ENCODE measurements around the gene BCAR3.

BCAR3 gene

DNA sequence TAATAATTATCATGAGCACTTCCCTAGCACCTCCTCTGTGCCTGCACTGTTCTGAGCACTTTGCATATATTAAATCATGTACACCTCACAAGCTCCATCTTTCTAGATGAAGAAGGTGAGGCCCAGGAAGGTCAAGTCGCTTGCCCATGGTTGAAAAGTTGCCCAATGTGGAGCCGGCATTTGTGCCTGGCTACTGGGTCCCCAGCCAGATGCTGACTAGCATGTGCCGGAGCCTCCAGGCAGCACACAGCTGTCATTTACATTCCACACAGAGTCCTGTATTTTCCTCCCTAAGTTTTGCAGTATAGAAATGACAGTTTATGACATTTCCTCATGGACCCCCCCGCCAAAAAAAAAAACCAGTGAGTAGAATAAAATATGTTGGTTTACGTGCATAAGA is 94.3 kb downstream of the BCAR3 start:
- Histone ChIP-seq H4K91ac (ENCODE audit: low read depth, low read length, poor library complexity) (no peak overlapping the region), H2AFZ (ENCODE audit: low read length) (no peak overlapping the region), H3K18ac (ENCODE audit: low read length) (no peak overlapping the region), H2BK12ac (ENCODE audit: low read length) (no peak overlapping the region), H2BK120ac (ENCODE audit: low read depth, low read length) (no peak overlapping the region), H4K8ac (ENCODE audit: low read depth, low read length) (no peak overlapping the region), H3K23ac (ENCODE audit: low read depth, low read length, poor library complexity) (no peak overlapping the region), H2AK5ac (ENCODE audit: low read depth, low read length) (no peak overlapping the region), H3K4ac (ENCODE audit: low read length) (no peak overlapping the region), H2BK15ac (ENCODE audit: low read length) (no peak overlapping the region), H3K36me3 (replicated peaks in 1 of 2; ENCODE audit: control insufficient read depth in 2 of 2, insufficient read depth in 2 of 2, low read length in 2 of 2) (peaks cover 28 to 96% of the 10 kb centered on the region in 2 donors), H2BK5ac (ENCODE audit: low read length) (no peak overlapping the region), H3K4me2 (ENCODE audit: insufficient read depth, low read length, poor library complexity, severe bottlenecking) (no peak overlapping the region), H3K9ac (ENCODE audit: low read depth, low read length, poor library complexity) (no peak overlapping the region), H3K14ac (ENCODE audit: low read length) (no peak overlapping the region), H3K9me3 (replicated peaks in 1 of 2; ENCODE audit: control insufficient read depth in 2 of 2, insufficient read depth in 1 of 2, low read depth in 1 of 2, low read length in 2 of 2) (no peaks in the 10 kb centered on the region), H3K4me1 (ENCODE audit: control insufficient read depth in 2 of 2, insufficient read depth in 1 of 2, low read depth in 1 of 2, low read length in 2 of 2) (peaks cover 0 to 3% of the 10 kb centered on the region in 2 donors), H3K79me1 (ENCODE audit: low read depth, low read length) (no peaks in the 10 kb centered on the region), H3K27me3 (ENCODE audit: control insufficient read depth in 3 of 3, insufficient read depth in 3 of 3, low read depth in 1 of 3, low read length in 3 of 3) (no peaks in the 10 kb centered on the region), H3K4me3 (ENCODE audit: low read length in 2 of 2) (no peak overlapping the region), H3K27ac (replicated peaks; ENCODE audit: low read length) (no peak overlapping the region)
- WGBS, 2 donors (ENCODE audit: extremely low coverage in 2 of 2, insufficient read length in 2 of 2, insufficient replicate concordance in 1 of 2), result no CpG with 5 or more reads among the region's 5 CpGs
- no peak for DNase-seq (ENCODE audit: low spot score)

- Histone ChIP-seq H4K8ac (ENCODE audit: low read depth, low read length) (no peak overlapping the region), H3K18ac (ENCODE audit: low read length) (no peak overlapping the region), H3K36me3 (replicated peaks in 1 of 2; ENCODE audit: control insufficient read depth in 2 of 2, insufficient read depth in 2 of 2, low read length in 2 of 2) (peaks cover 29 to 99% of the 10 kb centered on the region in 2 donors), H2BK120ac (ENCODE audit: low read depth, low read length) (no peak overlapping the region), H3K27ac (replicated peaks; ENCODE audit: low read length) (no peak overlapping the region), H3K23ac (ENCODE audit: low read depth, low read length, poor library complexity) (peak overlapping the region; percentile 22), H3K4ac (ENCODE audit: low read length) (no peak overlapping the region), H3K4me1 (ENCODE audit: control insufficient read depth in 2 of 2, insufficient read depth in 1 of 2, low read depth in 1 of 2, low read length in 2 of 2) (peaks cover 0 to 2% of the 10 kb centered on the region in 2 donors), H2AK5ac (ENCODE audit: low read depth, low read length) (no peak overlapping the region), H3K14ac (ENCODE audit: low read length) (no peak overlapping the region), H2BK15ac (ENCODE audit: low read length) (no peak overlapping the region), H3K9me3 (replicated peaks in 1 of 2; ENCODE audit: control insufficient read depth in 2 of 2, insufficient read depth in 1 of 2, low read depth in 1 of 2, low read length in 2 of 2) (no peaks in the 10 kb centered on the region), H3K27me3 (ENCODE audit: control insufficient read depth in 3 of 3, insufficient read depth in 3 of 3, low read depth in 1 of 3, low read length in 3 of 3) (no peaks in the 10 kb centered on the region), H3K79me1 (ENCODE audit: low read depth, low read length) (no peaks in the 10 kb centered on the region), H3K4me3 (ENCODE audit: low read length in 2 of 2) (no peak overlapping the region), H2BK12ac (ENCODE audit: low read length) (no peak overlapping the region), H3K4me2 (ENCODE audit: insufficient read depth, low read length, poor library complexity, severe bottlenecking) (no peak overlapping the region), H2BK5ac (ENCODE audit: low read length) (no peak overlapping the region), H2AFZ (ENCODE audit: low read length) (no peak overlapping the region), H4K91ac (ENCODE audit: low read depth, low read length, poor library complexity) (no peak overlapping the region), H3K9ac (ENCODE audit: low read depth, low read length, poor library complexity) (no peak overlapping the region)
- WGBS, 2 donors (ENCODE audit: extremely low coverage in 2 of 2, insufficient read length in 2 of 2, insufficient replicate concordance in 1 of 2), result no CpG with 5 or more reads among the region's 13 CpGs
- no peak for DNase-seq (ENCODE audit: low spot score)
These were observed 96.3 kb downstream of the BCAR3 start for GRCh38 chr1:93585059-93585966.

DNA sequence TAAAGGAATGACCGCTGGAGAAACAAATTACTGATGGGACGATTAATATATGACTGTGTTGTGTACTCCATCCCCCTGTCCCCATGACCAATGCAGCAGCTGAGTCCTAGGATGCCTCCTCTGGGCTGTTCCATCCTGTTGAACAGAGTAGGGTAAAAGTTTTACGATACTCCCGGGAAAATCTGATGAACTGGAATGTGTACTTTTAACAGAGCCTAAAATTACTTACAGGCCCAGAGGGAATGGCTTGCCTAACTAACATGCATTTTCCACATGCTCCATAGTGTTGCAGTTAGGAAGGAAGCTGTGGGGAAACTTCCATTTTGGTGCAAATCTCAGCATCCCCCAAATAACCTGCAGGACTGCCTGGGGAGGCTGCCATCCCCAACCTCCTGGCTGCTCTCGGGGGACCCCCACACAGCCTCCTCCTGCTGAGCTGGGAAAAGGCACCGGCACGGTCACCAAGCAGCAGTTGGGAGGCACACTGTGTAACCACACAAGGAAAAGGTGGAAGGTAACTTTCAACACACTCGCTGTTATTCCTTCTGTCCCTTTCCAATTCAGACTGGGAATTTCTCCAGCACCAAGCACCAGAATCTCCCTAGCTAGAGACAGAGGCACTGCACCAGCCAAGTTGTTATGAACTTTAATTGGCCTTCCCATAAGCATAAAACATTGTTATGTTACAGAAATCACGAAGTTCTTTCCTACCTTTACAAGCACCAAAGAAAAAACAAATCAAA is 97.2 kb downstream of the BCAR3 start:
- Histone ChIP-seq H4K91ac (ENCODE audit: low read depth, low read length, poor library complexity) (no peak overlapping the region), H3K9ac (ENCODE audit: low read depth, low read length, poor library complexity) (no peak overlapping the region), H2AK5ac (ENCODE audit: low read depth, low read length) (no peak overlapping the region), H3K14ac (ENCODE audit: low read length) (no peak overlapping the region), H3K27me3 (ENCODE audit: control insufficient read depth in 3 of 3, insufficient read depth in 3 of 3, low read depth in 1 of 3, low read length in 3 of 3) (no peaks in the 10 kb centered on the region), H2BK15ac (ENCODE audit: low read length) (no peak overlapping the region), H2BK5ac (ENCODE audit: low read length) (no peak overlapping the region), H3K4me2 (ENCODE audit: insufficient read depth, low read length, poor library complexity, severe bottlenecking) (no peak overlapping the region), H4K8ac (ENCODE audit: low read depth, low read length) (no peak overlapping the region), H3K79me1 (ENCODE audit: low read depth, low read length) (no peaks in the 10 kb centered on the region), H3K23ac (ENCODE audit: low read depth, low read length, poor library complexity) (no peak overlapping the region), H2BK12ac (ENCODE audit: low read length) (no peak overlapping the region), H2BK120ac (ENCODE audit: low read depth, low read length) (no peak overlapping the region), H3K4me3 (ENCODE audit: low read length in 2 of 2) (peak overlapping the region in 1 of 2 donors; percentile 8), H3K18ac (ENCODE audit: low read length) (no peak overlapping the region), H2AFZ (ENCODE audit: low read length) (no peak overlapping the region), H3K36me3 (replicated peaks in 1 of 2; ENCODE audit: control insufficient read depth in 2 of 2, insufficient read depth in 2 of 2, low read length in 2 of 2) (peaks cover 25 to 99% of the 10 kb centered on the region in 2 donors), H3K4me1 (ENCODE audit: control insufficient read depth in 2 of 2, insufficient read depth in 1 of 2, low read depth in 1 of 2, low read length in 2 of 2) (peaks cover 0 to 2% of the 10 kb centered on the region in 2 donors), H3K4ac (ENCODE audit: low read length) (no peak overlapping the region), H3K27ac (replicated peaks; ENCODE audit: low read length) (no peak overlapping the region), H3K9me3 (replicated peaks in 1 of 2; ENCODE audit: control insufficient read depth in 2 of 2, insufficient read depth in 1 of 2, low read depth in 1 of 2, low read length in 2 of 2) (no peaks in the 10 kb centered on the region)
- DNase-seq (ENCODE audit: low spot score), result no peak
- no CpG with 5 or more reads among the region's 9 CpGs for WGBS, 2 donors (ENCODE audit: extremely low coverage in 2 of 2, insufficient read length in 2 of 2, insufficient replicate concordance in 1 of 2)
